ENCODE measurements around the gene TAF1.

DNA sequence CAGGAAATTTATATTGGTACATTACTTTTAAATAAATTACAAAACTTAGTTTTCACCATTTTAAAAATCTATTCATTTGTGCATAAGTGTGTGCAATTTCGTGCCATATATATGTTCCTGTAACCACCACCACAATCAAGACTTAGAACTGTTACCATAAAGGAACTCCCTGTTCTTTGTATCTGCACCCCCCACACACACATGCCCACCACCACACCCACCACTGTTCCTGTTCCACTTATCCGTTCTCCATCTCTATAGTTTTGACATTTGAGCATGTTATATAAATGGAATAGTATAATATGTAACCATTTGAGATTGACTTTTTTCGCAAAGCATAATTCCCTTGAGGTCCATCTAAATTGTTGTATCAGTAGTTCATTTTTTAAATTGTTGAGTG lies 73.7 kb downstream of the TAF1 start:
- TF ChIP-seq SMC3 (IDR thresholded peaks at IDR 0.05; ENCODE audit: low read depth, low read length) (no peak), EZH2phosphoT487 (IDR thresholded peaks at IDR 0.05; ENCODE audit: borderline replicate concordance, low read depth) (no peak), RFX5 (IDR thresholded peaks at IDR 0.05; ENCODE audit: low read length) (no peak)
- TF ChIP-seq, protein P1, sequence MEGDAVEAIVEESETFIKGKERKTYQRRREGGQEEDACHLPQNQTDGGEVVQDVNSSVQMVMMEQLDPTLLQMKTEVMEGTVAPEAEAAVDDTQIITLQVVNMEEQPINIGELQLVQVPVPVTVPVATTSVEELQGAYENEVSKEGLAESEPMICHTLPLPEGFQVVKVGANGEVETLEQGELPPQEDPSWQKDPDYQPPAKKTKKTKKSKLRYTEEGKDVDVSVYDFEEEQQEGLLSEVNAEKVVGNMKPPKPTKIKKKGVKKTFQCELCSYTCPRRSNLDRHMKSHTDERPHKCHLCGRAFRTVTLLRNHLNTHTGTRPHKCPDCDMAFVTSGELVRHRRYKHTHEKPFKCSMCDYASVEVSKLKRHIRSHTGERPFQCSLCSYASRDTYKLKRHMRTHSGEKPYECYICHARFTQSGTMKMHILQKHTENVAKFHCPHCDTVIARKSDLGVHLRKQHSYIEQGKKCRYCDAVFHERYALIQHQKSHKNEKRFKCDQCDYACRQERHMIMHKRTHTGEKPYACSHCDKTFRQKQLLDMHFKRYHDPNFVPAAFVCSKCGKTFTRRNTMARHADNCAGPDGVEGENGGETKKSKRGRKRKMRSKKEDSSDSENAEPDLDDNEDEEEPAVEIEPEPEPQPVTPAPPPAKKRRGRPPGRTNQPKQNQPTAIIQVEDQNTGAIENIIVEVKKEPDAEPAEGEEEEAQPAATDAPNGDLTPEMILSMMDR (IDR thresholded peaks at IDR 0.05), result no peak
- TF ChIP-seq, protein P2, sequence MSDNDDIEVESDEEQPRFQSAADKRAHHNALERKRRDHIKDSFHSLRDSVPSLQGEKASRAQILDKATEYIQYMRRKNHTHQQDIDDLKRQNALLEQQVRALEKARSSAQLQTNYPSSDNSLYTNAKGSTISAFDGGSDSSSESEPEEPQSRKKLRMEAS (IDR thresholded peaks at IDR 0.05; ENCODE audit: low read depth), result no peak
